HG02943 (cell line): ENCODE measurements around the gene CAST.

Experiments
- ATAC-seq: cut with Tn5 transposase; IDR thresholded peaks from one replicate; pipeline ENCODE4 v1.9.1; 2021; ENCODE audit warnings: mild to moderate bottlenecking, low read depth, moderate library complexity; ENCODE audit not compliant: unreplicated experiment

CAST gene

GRCh38 chr5:96641368-96642280 lies 20.6 kb upstream of the CAST start:
- ATAC-seq = no peak

DNA sequence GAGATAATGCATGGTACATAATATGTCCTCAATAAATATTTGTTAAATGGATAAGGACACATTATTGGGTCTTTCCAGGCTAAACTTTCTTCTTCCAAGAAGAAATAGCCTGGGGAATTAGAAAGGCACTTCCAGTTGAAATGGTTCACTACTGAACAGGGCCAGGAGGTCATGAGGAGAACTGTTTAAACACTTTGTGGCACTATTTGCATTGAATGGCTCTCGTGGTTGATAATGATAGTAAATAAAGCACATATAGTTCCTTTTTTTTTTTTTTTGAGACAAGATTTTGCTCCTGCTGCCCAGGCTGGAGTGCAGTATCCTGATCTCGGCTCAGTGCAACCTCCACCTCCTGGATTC lies 19.9 kb upstream of the CAST start:
- ATAC-seq = no peak

DNA sequence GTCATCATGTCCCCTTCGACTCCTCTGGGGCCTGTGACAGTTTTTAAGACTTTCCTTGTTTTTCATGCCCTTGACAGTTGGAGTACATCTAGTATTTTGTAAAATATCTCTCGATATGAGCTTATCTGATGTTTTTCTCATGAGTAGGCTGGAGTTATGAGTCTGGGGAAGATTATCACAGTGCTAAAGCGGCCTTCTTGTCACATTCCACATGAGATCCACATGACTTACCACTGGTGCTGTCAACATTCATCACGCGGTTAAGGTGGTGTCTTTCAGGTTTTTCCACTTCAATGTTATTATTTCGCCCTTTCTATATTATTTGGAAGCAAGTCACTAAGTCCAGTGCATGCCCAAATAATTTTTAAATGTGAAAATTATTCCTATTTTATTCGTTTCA lies 17.1 kb upstream of the CAST start:
- ATAC-seq = no peak

DNA sequence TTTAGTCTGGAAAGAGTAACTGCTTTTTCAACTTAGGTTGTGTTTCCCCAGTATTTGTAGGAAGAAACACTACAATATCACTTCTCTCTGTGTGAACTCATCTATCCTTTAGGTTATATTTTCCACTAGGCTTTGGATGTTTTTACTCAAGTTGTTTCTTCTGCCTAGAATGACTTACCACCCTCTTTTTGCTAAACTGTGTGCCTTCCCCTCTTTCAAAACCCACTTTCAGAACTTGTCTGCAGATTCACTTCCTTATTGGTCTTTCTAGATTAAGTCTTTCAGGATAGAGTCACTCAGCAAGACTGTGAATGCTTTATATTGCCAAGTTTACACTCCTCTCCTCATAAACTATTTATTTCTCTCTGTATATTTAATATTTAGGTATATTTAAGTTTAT lies 14.2 kb upstream of the CAST start:
- ATAC-seq = no peak

- ATAC-seq = no peak
These were observed 13.6 kb upstream of the CAST start for GRCh38 chr5:96648593-96648992.

DNA sequence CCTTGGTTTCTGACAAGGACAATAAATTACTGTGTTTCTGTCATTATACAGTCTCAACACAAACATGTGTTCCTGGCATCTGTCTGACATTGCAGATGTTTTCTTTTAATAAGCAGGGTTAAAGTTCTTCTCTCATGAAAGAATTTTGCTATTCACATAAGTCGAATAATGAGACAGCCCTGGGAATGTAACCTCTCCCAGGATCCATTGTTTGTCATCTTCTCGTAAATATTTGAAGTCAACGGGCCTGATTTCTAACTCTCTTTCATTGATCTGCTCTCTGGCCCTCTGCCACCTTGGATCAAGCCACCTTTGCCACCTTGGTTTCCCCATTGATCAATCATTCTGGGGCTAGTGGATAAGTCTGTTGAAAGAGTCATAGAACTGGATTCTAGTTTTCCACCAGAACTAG lies 12.9 kb upstream of the CAST start:
- no peak for ATAC-seq

DNA sequence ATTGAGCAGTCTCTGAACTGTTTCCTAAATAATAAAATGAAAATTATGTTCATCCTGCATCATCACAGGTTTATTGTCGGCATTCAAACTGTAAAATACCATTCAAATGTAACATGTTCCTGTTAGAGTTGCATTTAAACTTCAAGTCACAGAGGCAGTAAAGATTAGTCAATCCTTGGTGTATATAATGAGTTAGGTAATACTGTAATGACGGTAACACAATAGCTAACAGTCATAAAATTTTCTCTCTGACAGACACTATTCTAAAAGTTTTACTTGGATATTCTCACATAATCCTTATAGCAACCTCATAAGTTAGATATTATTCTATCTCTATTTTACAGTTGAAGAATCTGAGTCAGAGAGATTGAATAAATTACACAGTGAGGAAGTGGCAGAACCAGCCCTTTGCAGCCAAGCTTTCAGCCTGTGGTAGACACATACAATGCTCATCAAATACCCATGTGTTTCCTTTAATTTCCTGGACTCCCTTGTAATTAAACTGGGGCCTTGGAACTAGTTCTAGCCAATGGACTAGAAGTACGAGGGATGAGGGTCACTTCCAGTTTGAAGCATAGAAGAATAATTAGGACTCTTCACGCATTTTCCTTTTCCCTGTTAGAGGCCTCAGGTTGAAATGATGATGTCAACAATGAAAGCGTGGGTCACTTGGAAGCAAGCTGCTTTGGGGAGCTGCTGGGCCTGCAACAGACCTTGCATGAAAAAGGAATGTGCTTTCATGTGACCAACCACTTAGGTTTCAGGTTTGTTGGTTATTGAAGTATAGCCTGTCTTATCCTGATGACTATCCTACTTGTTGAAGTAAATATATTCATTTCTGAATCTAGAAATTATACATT lies 12.3 kb upstream of the CAST start:
- no peak for ATAC-seq

DNA sequence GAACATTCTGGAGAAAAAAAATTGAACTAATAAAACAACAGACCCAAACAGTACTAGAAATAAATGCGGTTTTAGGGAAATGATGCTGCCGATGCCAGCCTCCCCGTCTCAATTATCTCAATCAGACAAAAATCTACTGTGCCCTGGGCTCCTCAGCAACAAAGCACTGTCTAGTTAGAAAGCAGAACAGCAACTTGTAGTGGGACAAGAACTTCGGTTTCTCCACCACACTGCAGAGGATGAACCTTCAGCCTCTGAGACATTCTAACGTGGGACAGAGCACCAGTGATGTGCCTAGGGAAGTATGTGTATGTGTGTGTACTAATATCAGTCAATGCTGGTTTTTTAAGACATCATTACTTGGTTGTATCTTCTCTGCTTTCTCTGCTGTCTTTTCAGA lies 11.1 kb upstream of the CAST start:
- no peak for ATAC-seq

GRCh38 chr5:96651948-96652753 lies 10.0 kb upstream of the CAST start:
- no peak for ATAC-seq

DNA sequence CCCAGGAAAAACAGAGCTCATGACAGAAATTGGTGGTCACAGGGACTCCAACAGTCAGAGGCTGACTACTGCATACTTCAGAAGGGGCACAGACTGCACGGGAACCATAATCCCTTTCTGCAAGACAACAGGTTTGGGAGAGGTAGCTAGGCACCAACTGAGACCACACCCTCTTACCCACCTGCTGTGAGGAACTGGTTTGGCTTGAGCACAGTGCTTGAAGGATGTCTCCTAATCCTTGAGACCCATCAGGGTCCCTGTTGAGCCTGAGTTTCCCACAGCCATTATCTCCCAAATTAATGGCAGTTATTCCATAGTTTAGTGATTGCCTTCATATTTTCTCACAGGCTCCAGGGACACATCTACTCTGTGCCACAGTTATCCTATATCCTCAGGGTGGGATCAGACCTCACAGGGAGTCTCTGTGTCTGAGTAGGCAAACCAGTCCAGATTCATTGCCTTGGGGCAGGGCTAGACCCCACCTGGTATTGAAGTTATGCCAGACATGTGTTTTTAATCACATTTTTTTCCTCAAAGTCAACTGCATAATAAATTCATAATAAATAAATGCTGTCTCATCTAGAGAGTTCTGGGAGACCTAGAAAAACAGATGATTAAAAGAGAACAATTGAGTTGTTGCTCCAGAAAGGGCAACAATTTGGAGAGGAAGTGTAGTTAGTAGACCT lies 9.3 kb upstream of the CAST start:
- ATAC-seq = no peak

DNA sequence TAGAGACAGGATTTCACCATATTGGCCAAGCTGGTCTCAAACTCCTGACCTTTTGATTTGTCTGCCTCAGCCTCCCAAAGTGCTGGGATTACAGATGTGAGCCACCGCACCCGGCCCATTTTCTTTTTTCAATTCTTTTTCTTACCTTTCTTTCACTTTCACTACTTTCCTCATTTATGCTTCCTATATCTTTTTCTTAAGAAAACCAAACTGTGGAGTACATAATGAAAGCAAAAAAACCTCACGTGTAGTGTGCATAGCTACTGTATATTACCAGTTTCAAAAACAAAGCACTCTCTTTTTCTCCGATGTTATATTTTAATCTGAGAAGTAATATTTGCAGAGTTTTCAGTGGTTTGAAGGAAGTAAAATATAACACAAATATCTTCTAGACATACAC lies 8.0 kb upstream of the CAST start:
- no peak for ATAC-seq

GRCh38 chr5:96655085-96655484 lies 7.1 kb upstream of the CAST start:
- no peak for ATAC-seq

DNA sequence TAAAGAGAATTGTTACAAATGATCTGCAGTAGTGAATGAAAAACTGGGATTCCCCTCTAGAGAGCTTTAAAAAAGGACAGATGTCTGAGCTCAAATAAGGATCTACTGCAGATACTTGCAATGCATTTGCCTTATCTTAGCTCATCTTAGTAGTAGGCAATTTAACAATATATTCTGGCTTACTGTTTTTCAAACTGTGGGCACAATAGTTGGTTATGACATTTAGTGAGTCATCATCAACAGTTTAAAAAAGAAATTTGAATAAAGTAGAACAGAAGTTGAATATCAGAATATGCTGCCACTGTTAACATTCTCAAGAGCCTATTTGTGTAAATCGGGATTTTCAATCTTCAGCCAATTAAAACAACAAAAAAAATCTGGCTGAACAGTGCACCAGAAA lies 6.7 kb upstream of the CAST start:
- ATAC-seq = no peak

- peak; percentile 60 for ATAC-seq
These were observed 5.1 kb upstream of the CAST start for GRCh38 chr5:96657068-96657467.

GRCh38 chr5:96658272-96658671 lies 3.9 kb upstream of the CAST start:
- ATAC-seq = no peak

DNA sequence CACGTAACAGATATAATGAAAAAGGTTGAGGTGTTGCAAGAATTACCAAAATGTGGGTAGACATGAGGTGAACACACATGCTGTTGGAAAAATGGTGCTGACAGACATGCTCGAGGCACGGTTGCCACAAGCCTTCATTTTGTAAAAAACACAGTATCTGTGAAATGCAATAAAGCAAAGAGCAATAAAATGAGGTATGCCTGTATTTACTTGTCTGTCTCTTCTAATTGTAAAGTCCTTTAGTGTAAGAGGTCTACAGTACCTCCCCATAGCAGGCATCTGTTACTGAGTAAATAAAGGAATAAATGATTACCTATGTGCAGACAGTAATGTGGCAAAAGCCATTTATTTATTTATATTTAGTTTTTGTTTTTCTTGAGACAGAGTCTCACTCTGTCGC lies 3.0 kb upstream of the CAST start:
- no peak for ATAC-seq

DNA sequence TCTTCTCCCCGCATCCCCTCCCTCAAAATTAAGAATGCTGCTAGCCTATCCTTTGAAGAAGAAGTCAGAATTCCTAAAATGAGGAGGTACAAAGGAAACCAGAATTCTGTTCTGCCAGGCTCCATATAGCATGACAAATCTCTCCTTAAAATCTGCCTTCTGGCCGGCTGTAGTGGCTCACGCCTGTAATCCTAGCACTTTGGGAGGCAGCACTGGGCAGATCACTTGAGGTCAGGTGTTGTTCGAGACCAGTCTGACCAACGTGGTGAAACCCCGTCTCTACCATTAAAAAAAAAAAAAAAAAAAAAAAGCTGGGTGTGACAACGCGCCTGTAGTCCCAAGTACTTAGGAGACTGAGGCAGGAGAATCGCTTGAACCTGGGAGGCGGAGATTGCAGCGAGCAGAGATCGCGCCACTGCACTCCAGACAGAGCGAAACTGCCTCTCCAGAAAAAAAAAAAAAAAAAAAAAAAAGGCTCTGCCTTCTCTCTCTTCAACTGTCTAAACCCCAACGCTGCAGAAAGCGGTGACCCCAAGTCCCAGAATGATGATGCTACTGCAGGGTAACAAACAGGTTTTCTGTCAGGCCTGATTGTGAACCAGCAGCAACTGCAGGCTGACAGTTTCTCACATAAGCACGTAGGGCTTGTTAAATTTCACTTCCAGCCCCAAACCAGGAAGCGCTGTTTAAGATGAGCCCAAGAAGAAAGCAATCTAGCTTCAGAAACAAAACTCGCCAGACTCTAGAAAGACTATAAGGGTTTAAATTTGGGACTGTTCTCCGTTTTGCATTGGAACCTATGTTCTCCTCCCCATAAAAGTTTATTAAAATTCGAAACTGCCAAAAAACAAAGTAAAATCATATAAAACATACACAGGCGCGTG lies 963 bp upstream of the CAST start:
- ATAC-seq = peak; percentile 26

GRCh38 chr5:96662725-96663518 lies 746 bp downstream of the CAST start:
- ATAC-seq = peak; percentile 73

DNA sequence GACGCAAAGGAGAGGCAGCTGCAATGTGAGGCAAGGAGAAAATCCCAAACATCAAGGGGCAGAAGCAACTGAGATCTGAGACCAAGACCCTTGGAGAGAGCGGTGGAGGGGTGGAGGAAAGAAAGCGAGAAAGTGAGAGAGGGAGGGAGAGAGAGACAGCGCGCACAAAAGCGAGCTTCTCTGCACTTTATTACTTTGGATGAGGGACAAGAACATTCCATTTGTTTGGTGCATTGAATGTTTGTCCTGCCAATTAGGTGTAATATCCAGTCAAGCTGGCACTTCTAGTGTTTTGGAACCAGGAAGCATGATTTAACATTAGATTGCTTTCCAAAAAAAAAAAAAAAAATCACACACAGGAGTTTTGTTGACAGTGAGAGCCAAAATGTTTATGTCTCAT lies 1.4 kb downstream of the CAST start:
- no peak for ATAC-seq
